ENCODE results near the gene C15orf61.

C15orf61 gene

GRCh38 chr15:67579164-67579563 lies 58.2 kb downstream of the C15orf61 start:
- Histone ChIP-seq H3K4me3 (no peak overlapping the region), H3K27ac (no peak overlapping the region)
- no peak for DNase-seq (ENCODE audit: low spot score)
- TF ChIP-seq CTCF (IDR thresholded peaks at IDR 0.05): no peak
